Measurements from ENCODE around the gene FOXF2.

DNA sequence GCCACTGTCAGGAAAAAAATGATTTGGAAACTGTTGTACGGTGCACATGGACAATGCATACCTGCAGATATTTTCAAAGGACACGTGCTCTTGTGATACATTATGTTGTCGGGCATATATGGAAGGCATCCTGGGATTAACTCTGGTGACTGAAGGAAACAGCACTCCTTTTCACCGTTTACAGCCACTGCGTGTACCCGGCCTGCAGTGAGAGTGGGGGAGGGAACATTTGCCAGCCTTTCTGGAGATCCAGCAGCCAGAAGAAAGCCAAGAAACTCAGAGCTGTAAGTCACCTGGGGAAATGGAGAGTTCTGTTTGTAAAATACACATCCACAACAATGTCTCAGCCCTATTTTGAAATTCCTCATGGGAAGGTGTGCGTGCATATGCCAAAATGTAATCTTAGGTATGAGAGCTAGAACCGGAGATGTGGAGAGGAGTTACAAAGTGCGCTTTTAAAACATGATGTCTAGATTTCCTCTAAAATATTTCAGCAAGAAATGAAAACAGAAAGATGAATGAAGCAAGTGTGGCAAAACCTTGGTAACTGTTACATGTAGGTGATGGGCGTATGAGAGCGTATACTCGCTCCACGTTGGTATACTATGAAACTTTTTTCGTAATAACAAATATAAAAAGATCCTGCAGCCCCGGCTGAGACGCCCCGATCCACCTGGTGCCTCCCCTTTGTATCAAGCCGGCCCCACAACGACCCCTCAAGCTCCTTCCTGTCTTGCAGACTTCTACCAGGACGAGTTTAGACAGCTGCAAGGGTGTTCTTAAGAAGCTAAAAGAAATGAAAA is 8.6 kb upstream of the FOXF2 start:
- TF ChIP-seq, protein P1, sequence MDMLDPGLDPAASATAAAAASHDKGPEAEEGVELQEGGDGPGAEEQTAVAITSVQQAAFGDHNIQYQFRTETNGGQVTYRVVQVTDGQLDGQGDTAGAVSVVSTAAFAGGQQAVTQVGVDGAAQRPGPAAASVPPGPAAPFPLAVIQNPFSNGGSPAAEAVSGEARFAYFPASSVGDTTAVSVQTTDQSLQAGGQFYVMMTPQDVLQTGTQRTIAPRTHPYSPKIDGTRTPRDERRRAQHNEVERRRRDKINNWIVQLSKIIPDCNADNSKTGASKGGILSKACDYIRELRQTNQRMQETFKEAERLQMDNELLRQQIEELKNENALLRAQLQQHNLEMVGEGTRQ (IDR thresholded peaks at IDR 0.05; ENCODE audit: low read depth, low read length) = no peak
- TF ChIP-seq POLR2A (IDR thresholded peaks at IDR 0.05; ENCODE audit: low read depth, low read length) (no peak), RCOR1 (IDR thresholded peaks at IDR 0.05; ENCODE audit: insufficient replicate concordance, low read length) (no peak), MXI1 (IDR thresholded peaks at IDR 0.05; ENCODE audit: borderline replicate concordance, low read depth, low read length) (no peak), SMC3 (IDR thresholded peaks at IDR 0.05; ENCODE audit: low read depth, low read length) (no peak), BHLHE40 (IDR thresholded peaks at IDR 0.05; ENCODE audit: low read depth, low read length) (no peak)
- TF ChIP-seq, protein P2, sequence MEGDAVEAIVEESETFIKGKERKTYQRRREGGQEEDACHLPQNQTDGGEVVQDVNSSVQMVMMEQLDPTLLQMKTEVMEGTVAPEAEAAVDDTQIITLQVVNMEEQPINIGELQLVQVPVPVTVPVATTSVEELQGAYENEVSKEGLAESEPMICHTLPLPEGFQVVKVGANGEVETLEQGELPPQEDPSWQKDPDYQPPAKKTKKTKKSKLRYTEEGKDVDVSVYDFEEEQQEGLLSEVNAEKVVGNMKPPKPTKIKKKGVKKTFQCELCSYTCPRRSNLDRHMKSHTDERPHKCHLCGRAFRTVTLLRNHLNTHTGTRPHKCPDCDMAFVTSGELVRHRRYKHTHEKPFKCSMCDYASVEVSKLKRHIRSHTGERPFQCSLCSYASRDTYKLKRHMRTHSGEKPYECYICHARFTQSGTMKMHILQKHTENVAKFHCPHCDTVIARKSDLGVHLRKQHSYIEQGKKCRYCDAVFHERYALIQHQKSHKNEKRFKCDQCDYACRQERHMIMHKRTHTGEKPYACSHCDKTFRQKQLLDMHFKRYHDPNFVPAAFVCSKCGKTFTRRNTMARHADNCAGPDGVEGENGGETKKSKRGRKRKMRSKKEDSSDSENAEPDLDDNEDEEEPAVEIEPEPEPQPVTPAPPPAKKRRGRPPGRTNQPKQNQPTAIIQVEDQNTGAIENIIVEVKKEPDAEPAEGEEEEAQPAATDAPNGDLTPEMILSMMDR (conservative IDR thresholded peaks at IDR 0.05; ENCODE audit: low read depth, low read length) = no peak
- TF ChIP-seq, protein P3, sequence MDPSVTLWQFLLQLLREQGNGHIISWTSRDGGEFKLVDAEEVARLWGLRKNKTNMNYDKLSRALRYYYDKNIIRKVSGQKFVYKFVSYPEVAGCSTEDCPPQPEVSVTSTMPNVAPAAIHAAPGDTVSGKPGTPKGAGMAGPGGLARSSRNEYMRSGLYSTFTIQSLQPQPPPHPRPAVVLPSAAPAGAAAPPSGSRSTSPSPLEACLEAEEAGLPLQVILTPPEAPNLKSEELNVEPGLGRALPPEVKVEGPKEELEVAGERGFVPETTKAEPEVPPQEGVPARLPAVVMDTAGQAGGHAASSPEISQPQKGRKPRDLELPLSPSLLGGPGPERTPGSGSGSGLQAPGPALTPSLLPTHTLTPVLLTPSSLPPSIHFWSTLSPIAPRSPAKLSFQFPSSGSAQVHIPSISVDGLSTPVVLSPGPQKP (IDR thresholded peaks at IDR 0.05; ENCODE audit: borderline replicate concordance, low read depth, low read length) = no peak

Measured in IMR-90 (cell line).